Measurements from ENCODE around the gene PER1.

PER1 gene

DNA sequence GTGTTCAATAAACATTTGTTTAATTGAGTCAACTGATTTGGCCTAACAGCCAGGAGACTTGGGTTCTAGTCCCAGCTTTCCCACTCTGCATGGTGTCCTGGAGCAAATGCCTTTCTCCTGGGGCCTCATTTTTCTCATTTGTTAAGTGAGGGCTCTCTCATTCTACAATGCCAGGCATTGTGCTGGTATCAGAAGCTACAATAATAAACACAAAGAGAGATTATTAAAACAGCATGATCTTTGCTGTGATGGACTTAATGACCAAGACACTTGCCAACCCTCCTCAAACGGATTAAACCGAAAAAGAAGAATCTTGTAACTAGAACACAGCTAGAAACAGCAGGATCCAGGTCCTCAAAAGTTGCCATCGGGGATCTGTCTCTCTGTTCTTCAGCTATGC lies 15.3 kb upstream of the PER1 start:
- in situ Hi-C loops (cut with MboI; ENCODE audit: low sequenced_read_pairs): no loop called here

DNA sequence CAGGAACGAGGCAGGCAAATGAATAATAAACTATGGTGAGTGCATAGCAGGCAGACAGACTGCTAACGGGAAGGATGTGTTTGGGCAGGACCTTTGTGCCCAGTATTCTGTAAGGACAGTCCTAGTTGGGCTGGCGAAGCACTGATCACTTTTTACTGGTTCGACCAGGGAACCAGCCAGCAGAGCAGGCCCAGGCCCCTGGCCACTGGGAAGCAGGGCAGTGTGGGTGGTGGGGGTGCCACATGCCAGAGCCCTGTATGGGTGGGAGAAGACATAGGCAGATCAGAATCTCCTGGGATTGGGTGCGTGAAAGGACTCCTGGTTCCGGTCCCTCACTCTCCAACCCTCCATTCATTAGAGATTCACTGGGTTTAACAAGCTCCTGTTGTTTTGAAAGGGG lies 14.5 kb upstream of the PER1 start:
- in situ Hi-C loops (cut with MboI; ENCODE audit: low sequenced_read_pairs): no loop called here

DNA sequence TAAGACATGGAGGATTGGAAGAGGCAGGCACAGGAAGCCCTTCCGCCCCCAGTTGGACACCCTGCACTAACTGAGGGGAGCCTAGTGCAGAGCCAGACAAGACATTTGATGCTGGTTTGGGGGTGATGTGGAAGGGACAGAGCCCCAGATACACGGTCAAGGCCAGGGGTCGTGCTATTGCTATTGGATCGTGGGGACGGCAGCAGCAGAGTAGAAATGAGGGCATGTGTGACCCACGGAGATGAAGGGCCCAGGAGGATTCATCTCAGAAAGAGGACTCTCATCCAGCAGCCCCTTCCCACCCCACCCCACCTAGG lies 12.6 kb upstream of the PER1 start:
- in situ Hi-C loops (cut with MboI; ENCODE audit: low sequenced_read_pairs): no loop called here

DNA sequence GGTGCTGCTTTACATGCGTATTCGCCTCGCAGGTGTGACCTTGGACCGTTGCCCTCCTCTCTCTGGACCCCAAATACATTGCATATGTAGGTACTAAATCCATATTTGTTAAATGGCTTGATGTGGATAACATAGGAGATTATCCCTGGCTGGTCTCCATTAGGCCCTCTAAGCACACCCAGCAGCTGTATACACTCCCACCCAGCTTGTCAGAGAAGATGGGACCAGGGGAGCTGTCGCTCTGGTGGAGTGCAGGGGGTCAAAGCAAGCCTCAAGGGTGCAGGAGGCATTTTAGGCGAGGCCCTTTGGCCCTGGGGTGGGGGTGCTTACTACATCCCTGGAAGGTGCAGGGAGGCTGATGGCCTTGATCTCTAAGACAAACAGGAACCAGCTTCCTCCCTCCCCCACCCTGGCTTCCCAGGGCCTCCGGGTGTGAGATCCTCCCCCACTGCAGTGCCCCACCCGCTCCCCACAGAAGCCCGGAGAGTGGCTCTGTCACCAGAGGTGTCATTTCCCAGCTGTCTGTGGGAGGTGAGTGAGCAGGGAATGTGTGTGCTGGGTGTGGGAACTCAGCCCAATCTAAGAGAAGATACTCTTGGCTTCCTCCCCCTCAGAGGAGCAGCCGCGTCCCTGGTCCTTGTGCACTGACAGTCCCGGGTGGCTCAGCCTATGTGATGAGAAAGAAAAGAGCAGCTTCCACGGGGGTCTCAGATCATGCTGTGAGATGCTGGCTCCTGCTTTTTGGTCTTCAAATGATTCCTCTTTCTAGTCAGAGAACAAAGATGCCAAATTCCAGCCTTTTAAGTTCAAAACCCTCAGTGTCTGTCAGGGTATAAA lies 12.0 kb upstream of the PER1 start:
- in situ Hi-C loops (cut with MboI; ENCODE audit: low sequenced_read_pairs): no loop called here

DNA sequence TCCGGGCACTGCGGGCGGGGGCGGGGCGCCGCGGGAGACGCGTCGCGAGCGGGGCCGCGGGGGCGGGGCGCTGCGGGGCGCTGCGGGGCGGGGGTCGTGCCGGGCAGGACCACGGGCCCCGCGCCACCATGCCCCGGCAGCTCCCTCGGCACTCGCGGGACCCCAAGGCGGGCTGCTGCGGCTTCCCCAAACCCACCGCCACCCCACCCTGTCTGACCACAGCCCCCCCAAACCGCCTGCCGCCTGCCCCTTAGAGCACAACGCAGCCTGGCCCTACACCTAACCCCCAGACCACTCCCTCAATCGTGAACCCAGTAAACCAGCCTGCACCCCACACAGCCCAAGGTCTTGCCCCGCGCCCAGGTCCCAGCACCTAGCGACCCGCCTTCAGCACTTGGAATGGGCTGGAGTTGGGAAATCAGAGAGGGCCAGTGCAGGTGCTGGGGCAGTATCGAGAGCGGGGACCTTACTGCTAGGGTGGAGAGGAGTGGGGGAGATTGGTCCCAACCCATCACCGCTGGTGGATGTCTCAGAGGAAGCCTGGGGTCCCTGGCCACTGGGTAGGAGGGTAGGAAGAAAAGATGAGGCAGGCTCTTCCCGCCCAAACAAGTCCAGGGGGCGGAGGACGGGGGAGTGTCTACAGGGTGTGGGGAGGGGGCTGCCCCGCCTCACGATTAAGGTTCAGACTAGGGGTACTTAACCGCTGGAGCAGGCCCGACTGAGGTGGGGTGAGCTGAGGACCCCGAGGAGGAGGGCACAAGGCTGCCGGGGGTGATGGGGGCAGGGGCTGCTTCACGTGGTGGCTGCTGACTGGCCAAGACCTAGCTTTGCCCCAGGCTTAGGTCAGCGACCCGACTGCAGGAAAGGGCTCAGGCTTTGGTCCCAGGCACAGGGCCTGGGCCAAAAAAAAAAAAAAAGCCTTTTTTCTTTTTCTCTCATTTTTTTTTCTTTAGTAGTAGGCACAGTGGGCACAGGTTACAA lies 11.1 kb upstream of the PER1 start:
- in situ Hi-C loops (cut with MboI; ENCODE audit: low sequenced_read_pairs): no loop called here

DNA sequence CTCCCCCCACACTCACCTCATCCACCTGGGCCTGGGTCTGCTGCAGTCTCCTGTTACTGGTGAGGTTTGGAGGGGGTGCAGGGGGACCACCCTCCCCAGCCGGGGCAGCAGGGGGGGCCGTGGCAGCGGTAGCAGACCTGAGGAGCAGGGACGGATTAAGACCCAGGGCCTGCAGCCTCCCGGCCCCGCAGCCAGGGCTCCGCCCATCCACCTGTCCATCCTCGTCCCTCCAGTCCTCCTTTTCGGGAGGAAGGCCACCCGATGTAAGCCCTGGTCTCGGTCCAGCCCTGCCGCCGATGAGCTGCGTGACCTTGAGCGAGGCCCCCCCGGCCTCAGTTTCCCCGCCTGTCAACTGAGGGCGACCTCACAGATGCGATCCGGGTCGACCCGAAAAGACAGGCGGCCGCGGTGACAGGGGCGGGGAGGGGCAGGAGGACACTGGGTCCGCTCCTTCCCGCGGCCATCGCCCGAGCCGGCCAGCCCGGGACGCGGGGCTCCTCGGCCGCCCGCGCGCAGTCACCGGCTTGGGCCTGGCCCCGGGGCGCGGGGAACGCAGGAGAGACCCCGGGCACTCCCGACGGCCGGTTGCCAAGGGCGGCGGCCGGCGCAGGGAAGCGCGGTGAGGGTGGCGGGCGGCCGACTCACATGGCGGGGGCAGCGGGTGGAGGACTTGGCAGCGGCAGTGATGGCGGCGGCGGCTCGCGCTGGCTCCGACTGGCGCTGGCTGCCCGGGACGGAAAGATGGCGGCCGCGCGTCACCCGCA lies 10.2 kb upstream of the PER1 start, which contains the start of gene VAMP2:
VAMP2 (minus strand) TSS at position 716 of the 764 bp plus-strand sequence; CDS start at position 647, 69 bp downstream.
- in situ Hi-C loops (cut with MboI; ENCODE audit: low sequenced_read_pairs): no loop called here

DNA sequence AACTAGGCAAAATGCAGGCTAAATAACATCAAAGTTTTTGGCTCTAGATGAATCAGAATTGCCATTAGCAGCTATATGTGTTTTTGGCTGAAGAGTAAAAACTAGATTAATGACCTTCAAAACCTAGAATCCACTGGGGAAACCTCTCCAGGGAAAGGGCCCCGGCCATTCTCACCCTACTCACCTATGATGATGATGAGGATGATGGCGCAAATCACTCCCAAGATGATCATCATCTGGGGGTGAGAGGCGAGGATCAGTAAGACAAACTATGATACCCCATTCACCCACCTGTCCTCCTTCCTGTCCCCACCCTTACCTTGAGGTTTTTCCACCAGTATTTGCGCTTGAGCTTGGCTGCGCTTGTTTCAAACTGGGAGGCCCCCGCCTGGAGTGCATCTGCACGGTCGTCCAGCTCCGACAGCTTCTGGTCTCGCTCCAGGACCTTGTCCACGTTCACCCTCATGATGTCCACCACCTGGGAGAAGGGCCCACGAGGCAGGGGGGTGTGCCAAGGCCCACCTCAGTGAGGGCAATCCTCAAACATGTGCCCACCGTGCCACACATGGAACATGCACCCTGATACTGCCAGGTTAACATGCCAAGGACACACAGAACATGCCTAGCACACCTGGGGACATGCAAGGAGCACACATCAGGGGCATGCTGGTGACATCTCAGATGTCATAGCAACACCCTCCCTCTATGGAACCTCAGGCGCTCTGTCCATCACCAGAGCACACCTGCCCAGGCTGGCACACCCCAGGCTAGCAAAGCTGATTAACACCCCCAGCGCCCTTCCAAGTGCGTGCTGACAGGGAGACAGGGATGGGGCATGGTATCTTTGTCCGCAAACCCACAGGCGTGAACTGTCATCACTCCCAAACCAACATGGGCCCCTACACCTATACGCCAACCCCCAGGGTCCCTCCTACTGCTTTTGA lies 9.4 kb upstream of the PER1 start:
- in situ Hi-C loops (cut with MboI; ENCODE audit: low sequenced_read_pairs): no loop called here

DNA sequence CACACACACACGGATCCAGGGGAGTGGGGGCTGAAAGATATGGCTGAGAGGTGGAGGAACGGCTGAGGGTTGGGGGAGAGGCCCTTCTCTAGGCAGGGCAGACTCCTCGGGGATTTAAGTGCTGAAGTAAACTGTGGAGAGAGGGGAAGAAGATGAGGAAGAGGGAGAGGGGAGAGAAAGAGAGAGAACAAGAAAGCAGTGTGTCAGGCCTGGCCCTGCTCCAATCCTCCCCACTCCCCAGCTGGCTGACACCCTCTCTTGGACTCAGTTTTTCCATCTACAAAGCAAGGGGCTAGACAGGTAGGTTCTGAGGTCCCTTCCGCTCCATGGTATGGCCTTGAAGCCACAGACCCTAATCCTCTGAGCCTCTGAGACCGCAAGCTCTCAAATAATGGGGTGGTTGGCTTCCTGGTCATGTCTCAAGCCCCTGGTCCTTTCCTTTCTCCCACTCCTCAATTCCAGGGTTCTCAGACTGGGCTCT lies 8.6 kb upstream of the PER1 start:
- in situ Hi-C loops (cut with MboI; ENCODE audit: low sequenced_read_pairs): no loop called here

DNA sequence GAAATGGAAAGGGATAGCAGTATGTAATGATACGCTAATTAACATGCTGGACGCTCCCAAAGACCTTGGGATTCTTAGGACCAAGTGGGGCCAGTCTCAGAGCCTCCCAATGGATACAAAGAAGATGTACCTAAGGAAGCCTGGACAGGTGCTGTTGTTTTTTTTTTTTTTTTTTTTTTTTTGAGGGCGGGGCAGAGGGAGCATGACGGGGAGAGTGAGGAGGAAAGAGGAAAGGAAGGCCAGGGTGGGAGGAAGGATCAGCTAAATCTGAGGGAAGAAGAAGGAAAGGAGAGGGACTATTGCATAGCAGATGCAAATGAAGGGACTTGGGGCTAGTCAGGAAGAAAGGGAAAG lies 8.0 kb upstream of the PER1 start:
- in situ Hi-C loops (cut with MboI; ENCODE audit: low sequenced_read_pairs): no loop called here

DNA sequence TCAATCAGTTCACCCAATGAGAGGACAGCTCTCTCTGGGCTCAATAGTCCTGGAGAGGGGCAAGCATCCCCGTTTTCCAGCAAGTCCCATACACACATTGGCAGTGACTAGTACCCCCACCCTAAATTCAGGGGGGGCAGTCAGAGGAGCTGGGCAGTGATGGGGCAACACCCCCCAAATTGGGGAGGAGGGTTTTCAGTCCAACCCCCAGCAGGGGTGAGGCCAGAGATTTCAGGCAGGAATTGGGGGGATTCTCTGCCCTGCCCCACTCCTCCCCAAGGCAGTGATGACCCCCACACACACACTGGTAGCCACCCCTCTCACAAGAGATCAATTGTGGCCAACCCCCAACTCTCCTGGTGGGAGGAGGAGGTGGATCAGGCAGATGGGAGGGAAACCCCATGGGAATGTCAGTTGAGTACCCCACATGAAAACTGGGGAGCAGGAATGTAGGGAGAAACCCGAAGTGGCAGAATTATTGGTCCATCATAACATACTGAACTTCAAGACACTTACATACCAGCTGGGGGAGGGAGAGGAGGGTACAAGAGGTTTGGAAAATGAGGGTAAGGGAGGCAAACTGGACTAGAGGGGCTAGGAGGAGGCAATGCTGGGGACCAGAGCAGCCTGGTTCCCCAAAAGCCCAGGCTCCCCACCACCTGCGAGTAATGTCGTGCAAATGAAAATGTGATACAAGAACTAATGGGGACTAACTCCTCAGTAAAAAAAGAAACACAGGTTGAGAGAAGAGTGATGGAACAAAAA lies 7.4 kb upstream of the PER1 start:
- in situ Hi-C loops (cut with MboI; ENCODE audit: low sequenced_read_pairs): no loop called here

DNA sequence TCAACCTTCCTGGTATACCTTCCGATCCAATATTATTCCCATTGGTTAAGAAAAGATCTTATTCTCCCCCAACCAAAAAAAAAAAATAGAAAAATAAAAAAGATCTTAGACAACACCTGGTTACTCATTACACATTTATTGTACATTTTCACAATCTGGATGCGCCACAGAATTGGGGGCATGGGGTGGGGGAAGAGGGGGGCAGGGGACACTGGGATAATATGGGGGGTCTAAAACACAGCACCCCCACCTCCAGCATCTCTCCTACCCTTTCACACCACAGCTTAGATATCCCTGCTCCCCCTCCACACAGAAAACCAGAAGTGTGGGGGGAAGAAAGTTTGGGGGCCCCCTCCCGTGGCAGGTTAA lies 6.8 kb upstream of the PER1 start:
- in situ Hi-C loops (cut with MboI; ENCODE audit: low sequenced_read_pairs): no loop called here

DNA sequence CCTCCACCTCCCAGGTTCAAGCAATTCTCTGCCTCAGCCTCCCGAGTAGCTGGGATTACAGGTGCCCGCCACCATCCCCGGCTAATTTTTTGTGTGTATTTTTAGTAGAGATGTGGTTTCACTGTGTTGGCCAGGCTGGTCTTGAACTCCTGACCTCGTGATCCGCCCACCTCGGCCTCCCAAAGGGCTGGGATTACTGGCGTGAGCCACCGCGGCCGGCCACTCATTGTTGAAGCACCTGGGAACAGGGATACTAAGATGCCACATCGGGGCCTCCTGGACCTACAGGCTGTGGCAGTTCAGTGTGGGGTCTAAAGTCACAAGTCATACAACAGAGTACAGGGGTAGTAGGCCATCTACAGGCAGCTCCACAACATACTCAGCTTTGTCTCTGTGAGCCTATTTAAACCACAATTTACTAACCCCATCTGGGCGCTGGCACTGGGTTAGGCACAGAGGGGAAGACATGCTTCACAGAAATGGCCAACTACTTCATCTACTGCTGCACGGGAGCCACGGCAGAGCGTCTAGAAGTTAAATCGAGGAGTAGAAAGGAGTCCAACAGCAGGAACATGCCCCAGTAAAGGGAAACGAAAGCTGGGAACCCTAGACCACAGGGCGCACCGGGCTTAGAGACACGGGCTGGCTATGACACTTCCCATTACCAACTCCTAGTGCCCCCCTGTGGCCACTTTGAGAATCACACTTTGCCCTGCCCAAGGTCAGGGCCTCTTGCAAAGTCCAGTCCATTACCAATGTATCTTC lies 6.2 kb upstream of the PER1 start:
- in situ Hi-C loops (cut with MboI; ENCODE audit: low sequenced_read_pairs): no loop called here

DNA sequence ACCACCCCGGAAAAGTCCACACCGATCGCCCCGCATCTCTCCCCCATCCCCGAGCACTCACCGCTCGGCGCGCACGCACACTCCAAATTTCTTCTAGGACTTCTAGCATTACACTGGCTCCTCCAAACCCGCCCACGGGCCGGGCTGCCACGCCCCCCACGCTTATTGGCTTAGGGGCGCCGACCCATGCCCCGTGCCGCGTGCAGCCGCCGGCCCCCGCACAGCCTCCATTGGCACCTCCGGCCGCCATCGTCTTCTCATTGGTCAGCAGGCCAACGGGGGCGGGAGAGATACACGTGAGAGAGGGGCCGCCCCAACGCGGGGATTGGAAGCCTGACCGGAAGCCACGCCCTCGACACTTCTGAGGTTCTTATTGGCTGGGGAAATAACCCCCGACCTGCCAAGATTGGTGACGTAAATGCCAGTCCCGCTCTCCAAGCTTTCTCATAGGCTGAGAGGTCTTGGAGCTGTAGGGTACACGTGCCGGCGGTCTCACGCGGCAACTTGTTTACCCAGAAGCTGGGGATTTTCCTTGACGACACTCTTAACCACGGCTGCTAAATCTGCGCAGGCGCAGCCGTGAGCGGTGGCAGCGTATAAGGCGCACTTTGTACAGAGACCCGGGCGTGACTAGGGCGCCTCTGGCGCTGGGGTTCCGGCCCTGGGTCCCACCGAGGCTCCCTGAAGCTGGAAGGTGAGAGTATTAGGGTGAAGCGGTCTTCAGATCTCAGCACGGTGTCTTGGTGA lies 4.2 kb upstream of the PER1 start:
- in situ Hi-C loops (cut with MboI; ENCODE audit: low sequenced_read_pairs): no loop called here

DNA sequence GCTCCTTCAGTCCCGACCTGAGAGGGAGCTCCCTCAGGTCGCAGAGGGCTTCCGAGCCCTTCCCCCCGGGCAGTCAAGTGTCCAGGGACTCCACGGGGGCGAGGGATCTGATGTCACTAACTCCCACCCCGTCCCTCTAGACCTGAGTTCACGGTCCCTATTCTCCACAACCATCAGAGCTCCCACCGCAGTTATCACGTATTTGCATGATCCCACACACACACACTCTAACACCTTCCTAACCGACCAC lies 3.7 kb upstream of the PER1 start:
- in situ Hi-C loops (cut with MboI; ENCODE audit: low sequenced_read_pairs): no loop called here

DNA sequence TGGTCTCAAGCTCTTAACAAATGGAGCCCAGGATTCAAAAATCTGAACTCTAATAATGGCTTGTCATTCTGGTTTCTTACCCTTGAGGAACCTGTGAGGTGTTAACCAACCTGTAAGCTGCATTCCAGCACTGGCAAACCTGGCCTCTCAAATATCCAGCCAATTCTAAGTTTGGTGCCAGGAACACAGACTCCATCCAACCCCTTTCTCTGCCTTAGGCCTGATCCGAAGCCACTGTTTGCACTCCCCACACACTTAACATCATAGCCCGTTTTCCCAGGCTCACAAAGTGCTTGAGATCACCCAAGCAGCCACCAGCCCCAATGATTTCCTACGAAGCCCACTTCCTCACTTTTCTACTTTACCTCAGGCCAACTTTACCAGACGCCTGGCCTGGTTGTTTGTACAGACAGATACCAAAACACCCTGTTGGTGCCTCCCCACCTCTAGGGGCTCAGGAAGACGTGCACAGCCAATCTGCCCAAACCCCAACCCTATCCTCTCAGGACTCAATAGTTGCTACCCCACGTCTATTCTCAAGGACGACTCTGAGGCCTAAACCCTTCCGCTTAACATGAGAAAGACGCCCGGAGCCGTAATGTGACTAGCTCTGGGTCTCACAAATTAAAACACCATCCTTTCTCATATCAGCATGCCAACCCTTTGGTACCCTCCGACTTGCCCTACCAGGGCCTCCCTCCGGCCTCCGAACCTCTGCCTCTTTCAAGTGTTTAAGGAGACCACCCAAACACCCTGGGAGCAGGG lies 3.2 kb upstream of the PER1 start:
- in situ Hi-C loops (cut with MboI; ENCODE audit: low sequenced_read_pairs): no loop called here

DNA sequence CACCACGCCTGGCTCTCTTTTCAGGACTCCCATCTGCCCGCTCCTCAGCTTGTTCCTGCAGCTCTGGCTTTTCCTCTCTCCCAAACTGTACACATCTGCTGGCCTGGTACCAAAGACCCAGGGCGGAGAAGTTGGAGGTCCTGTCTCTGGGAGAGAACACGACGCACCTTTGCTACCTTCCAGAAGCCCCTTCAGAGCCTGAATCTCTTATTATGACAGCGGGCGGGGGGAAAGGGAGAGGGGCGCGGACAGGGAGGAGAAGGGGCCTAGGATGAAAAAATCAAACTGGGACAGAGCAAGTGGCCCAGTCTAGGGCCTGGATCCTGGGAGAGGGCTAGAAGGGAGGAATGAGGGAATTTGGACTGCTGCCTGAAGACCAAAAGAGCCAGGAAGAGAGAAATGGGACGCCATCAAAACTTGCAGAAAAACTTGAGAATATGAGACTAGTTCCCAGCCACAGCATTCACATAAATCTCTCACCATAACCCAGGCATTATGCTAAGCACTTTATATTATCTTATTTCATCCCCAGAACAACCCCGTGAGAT lies 2.5 kb upstream of the PER1 start:
- in situ Hi-C loops (cut with MboI; ENCODE audit: low sequenced_read_pairs): no loop called here

DNA sequence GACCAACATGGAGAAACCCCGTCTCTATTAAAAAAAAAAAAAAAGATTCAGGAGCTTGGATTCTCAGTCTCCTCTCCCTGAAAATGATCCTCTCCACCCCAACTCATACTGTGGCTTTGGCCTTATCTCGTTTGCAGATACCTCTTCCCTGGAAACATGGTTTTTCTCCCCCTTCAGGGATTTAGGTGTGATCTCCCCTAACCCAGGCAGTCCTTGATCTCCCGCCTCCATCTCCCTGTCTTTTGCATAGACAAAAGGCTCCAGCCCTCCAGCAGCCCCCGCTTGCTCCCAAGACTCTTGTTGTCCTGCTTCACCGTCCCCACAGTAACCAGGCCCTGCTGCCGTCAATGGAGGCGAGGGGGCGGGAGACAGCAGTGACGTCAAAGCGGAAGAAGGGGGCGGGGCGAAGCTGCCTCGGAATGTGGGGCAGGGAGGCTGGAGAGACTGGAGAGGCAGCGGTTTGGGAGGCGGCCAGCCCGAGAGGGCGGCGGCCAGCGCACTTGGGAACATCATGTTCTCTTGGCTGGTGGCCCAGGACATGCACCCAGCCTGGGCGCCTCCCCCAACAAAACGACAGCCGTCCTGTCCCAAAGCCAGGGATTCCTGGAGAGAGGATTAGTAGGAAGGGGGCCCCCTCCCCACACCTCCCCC lies 1.9 kb upstream of the PER1 start:
- in situ Hi-C loops (cut with MboI; ENCODE audit: low sequenced_read_pairs): no loop called here

All from HL-60/S4 treated with retinoic acid at 250 ng/mL for 4 days and 3 days (cell line).